ENCODE results near the gene IL12RB1.
"Not testable (repeated sequence)": the region's sequence is repeated elsewhere in the genome, so short reads cannot be mapped to it uniquely, and the experiment has no call there.

GRCh38 chr19:18032102-18032501 lies 54.6 kb downstream of the IL12RB1 start:
- not testable (repeated sequence) for TF ChIP-seq CTCF, POLR2A (IDR thresholded peaks at IDR 0.05)

All from lower leg skin (tissue), 3 donors.